K562 (cell line): ENCODE results near the gene C2orf92. TPM values are rescaled to one million over a fixed set of nuclear protein-coding genes. Genes with fewer than 3 reads are reported as not detected.
A peak's percentile ranks its signal among the peaks of the same experiment; 100 is the strongest.

Experiments used
- ATAC-seq: fragments of 200-7000 bp; cut with Tn5 transposase; 3 replicates; pipeline ENCODE4 v1.9.1; 2020; ENCODE audit warnings: moderate library complexity
- BruUV-seq: library from RNA; stranded (reverse); fragments of 400-500 nt; replicated peaks from 2 replicates; lab custom pipeline; 2021; lab: Mats Ljungman, UMichigan
- CTCF ChIA-PET: fragments of 300-600 bp; formaldehyde crosslinking; extraction: SDS; loops from one replicate; lab custom pipeline; 2021; ENCODE audit warnings: low intra/inter-chr PET ratio; lab: Yijun Ruan, JAX
- POLR2A ChIA-PET: fragments of 300-600, 350-650 bp; sonication (Branson Sonifier 250); formaldehyde crosslinking; extraction: SDS; loops from one replicate; lab custom pipeline; 2021; ENCODE audit warnings: antibody characterized with exemption, inconsistent platforms; lab: Yijun Ruan, JAX
- DNase-seq, 4 experiments: peaks; one replicate each; pipeline versions ENCODE4 v3.0.0 to v3.0.0-alpha.2; 2011 to 2018; ENCODE audit warnings: low spot score in 3 of 4, mixed read lengths in 3 of 4; ENCODE audit errors: extremely low read depth in 1 of 4
- FAIRE-seq: peaks from 2 replicates; lab custom pipeline; 2011; peaks lifted over from hg19 to GRCh38; lab: Jason Lieb, UNC
- H2AFZ ChIP-seq: 2 replicates; pipeline ENCODE4 v1.6.0; 2011; ENCODE audit warnings: low read depth, low read length, control low read depth, inconsistent platforms
- H3K27ac ChIP-seq: fragments of 200-600 bp; 3 replicates; pipeline ENCODE4 v1.8.0; 2011; ENCODE audit warnings: low read depth, mild to moderate bottlenecking, control low read depth, inconsistent platforms, low read length, moderate library complexity, mixed read lengths; ENCODE audit errors: extremely low read depth
- H3K27me3 ChIP-seq, 2 experiments: fragments of 300-600 bp in 1 of 2; 2 replicates in 1 of 2; 3 replicates in 1 of 2; pipeline versions ENCODE4 v1.6.0 to v1.8.0; 2011; ENCODE audit warnings: inconsistent platforms in 2 of 2, low read length in 2 of 2, mild to moderate bottlenecking in 1 of 2, mixed read lengths in 1 of 2, moderate library complexity in 1 of 2; ENCODE audit not compliant: control insufficient read depth in 2 of 2, insufficient read depth in 2 of 2
- H3K36me3 ChIP-seq: fragments of 300-600 bp; 3 replicates; pipeline ENCODE4 v1.8.0; 2011; ENCODE audit warnings: mild to moderate bottlenecking, low read length, inconsistent platforms; ENCODE audit not compliant: control insufficient read depth, insufficient read depth
- H3K4me1 ChIP-seq, 2 experiments: fragments of 200-600 bp in 1 of 2; replicated peaks in 1 of 2; 2 replicates in 1 of 2; 3 replicates in 1 of 2; pipeline versions ENCODE4 v1.5.1 to v1.8.0; 2011; ENCODE audit warnings: inconsistent platforms in 2 of 2, low read length in 2 of 2, mild to moderate bottlenecking in 1 of 2, mixed read lengths in 1 of 2, moderate library complexity in 1 of 2; ENCODE audit not compliant: control insufficient read depth in 2 of 2, insufficient read depth in 2 of 2
- H3K4me2 ChIP-seq: 2 replicates; pipeline ENCODE4 v1.6.1; 2011; ENCODE audit warnings: low read length, control low read depth, inconsistent platforms, mixed read lengths; ENCODE audit not compliant: insufficient read depth
- H3K4me3 ChIP-seq: fragments of 200-600 bp; sonication (generic), shearing (Covaris generic); 2 replicates; pipeline ENCODE4 v1.5.1; 2016; ENCODE audit warnings: control low read depth, inconsistent platforms
- H3K79me2 ChIP-seq: fragments of 200-600 bp; 3 replicates; pipeline ENCODE4 v1.8.0; 2011; ENCODE audit warnings: low read length, inconsistent platforms; ENCODE audit not compliant: control insufficient read depth, insufficient read depth
- H3K9ac ChIP-seq, 2 experiments: 2 replicates each; pipeline versions ENCODE4 v1.6.0 to v1.6.1; 2011; ENCODE audit warnings: low read depth in 2 of 2, low read length in 2 of 2, control low read depth in 1 of 2, inconsistent platforms in 1 of 2, mild to moderate bottlenecking in 1 of 2, mixed read lengths in 1 of 2; ENCODE audit not compliant: insufficient read depth in 1 of 2
- H3K9me1 ChIP-seq: one replicate; pipeline ENCODE4 v1.6.0; 2011; ENCODE audit warnings: inconsistent platforms, mild to moderate bottlenecking, low read length, moderate library complexity; ENCODE audit not compliant: control insufficient read depth, insufficient read depth
- H3K9me3 ChIP-seq: replicated peaks from 2 replicates; pipeline ENCODE4 v1.5.1; 2011; ENCODE audit warnings: low read depth, low read length, inconsistent platforms; ENCODE audit not compliant: control insufficient read depth, insufficient read depth
- H4K20me1 ChIP-seq: replicated peaks from 2 replicates; pipeline ENCODE4 v1.6.1; 2011; ENCODE audit warnings: low read length, inconsistent platforms, mixed read lengths; ENCODE audit not compliant: control insufficient read depth, insufficient read depth
- DDX20 ChIP-seq: fragments of 450-650 bp; IDR thresholded peaks from 2 replicates; pipeline ENCODE4 v1.6.1; 2016; ENCODE audit warnings: missing genetic modification characterization, low read depth, mild to moderate bottlenecking, missing compliant biosample characterization, moderate library complexity
- ESRRA ChIP-seq: fragments of 450-650 bp; IDR thresholded peaks from 2 replicates; pipeline ENCODE4 v1.6.1; 2014; ENCODE audit warnings: low read depth, mild to moderate bottlenecking, moderate library complexity, borderline replicate concordance
- ETS2 ChIP-seq: IDR thresholded peaks from 2 replicates; pipeline ENCODE4 v1.6.1; 2016; ENCODE audit warnings: borderline replicate concordance, missing genetic modification characterization, mild to moderate bottlenecking, moderate library complexity, missing compliant biosample characterization; ENCODE audit not compliant: poor library complexity, severe bottlenecking
- FOXA3 ChIP-seq, 2 experiments: fragments of 450-650 bp in 1 of 2; sonication (generic) in 1 of 2; formaldehyde crosslinking; IDR thresholded peaks in 1 of 2; conservative IDR thresholded peaks in 1 of 2; 2 replicates each; pipeline versions ENCODE4 v1.4.0 to v1.8.0; 2020 to 2022; ENCODE audit warnings: mild to moderate bottlenecking in 2 of 2, missing genetic modification reagents in 1 of 2
- HCFC1 ChIP-seq: IDR thresholded peaks from 2 replicates; pipeline ENCODE4 v1.6.1; 2012; ENCODE audit warnings: low read depth, low read length, improper control_type of control experiment
- KLF6 ChIP-seq: fragments of 250-450 bp; sonication (Bioruptor Pico); IDR thresholded peaks from 2 replicates; pipeline ENCODE4 v1.4.0; 2020; ENCODE audit warnings: mild to moderate bottlenecking, moderate library complexity, borderline replicate concordance
- MXI1 ChIP-seq: IDR thresholded peaks from 2 replicates; pipeline ENCODE4 v1.6.1; 2011; ENCODE audit warnings: low read depth, mild to moderate bottlenecking, improper control_type of control experiment, low read length
- PREB ChIP-seq: sonication (generic); formaldehyde crosslinking; IDR thresholded peaks from 2 replicates; pipeline ENCODE4 v1.8.1; 2023; ENCODE audit warnings: mild to moderate bottlenecking, missing genetic modification reagents
- TEAD4 ChIP-seq, 2 experiments: sonication (generic) in 1 of 2; formaldehyde crosslinking in 1 of 2; IDR thresholded peaks; 2 replicates each; pipeline versions ENCODE4 v1.6.1 to v1.8.0; 2012 to 2022; ENCODE audit warnings: borderline replicate concordance in 1 of 2, inconsistent platforms in 1 of 2, low read length in 1 of 2, mild to moderate bottlenecking in 1 of 2, missing genetic modification reagents in 1 of 2
- ZFX ChIP-seq: sonication (generic); formaldehyde crosslinking; IDR thresholded peaks from 2 replicates; pipeline ENCODE4 v1.8.0; 2022; ENCODE audit warnings: mild to moderate bottlenecking, missing genetic modification reagents, moderate library complexity
- ZNF24 ChIP-seq: fragments of 450-650 bp; IDR thresholded peaks from 2 replicates; pipeline ENCODE4 v1.6.1; 2016
- ZNF589 ChIP-seq: fragments of 200-800 bp; sonication (Bioruptor generic); IDR thresholded peaks from 2 replicates; pipeline ENCODE4 v1.6.1; 2016; ENCODE audit warnings: low read depth, missing genetic modification characterization, missing compliant biosample characterization
- ZSCAN32 ChIP-seq: fragments of 450-650 bp; formaldehyde crosslinking; IDR thresholded peaks from 2 replicates; pipeline ENCODE4 v1.4.0; 2020; ENCODE audit warnings: mild to moderate bottlenecking, moderate library complexity
- WGBS: fragments of 100-300 bp; shearing (Covaris generic); methylation state at CpG from one replicate; pipeline ENCODE4 v1.1.6; 2016; ENCODE audit warnings: low coverage, mixed read lengths; ENCODE audit not compliant: insufficient coverage; ENCODE audit errors: missing lambda C conversion rate; 5-methylcytosine and 5-hydroxymethylcytosine counted together
- in situ Hi-C: fragments of 300-500 bp; cut with MboI; formaldehyde crosslinking; loops from 4 replicates; pipeline ENCODE4 v1.15.0; 2018; ENCODE audit warnings: inconsistent platforms, mixed read lengths
- intact Hi-C: fragments of 100-400 bp; cut with micrococcal nuclease; formaldehyde crosslinking; loops from 2 replicates; pipeline ENCODE4 v1.14.2; 2022
- polyA plus RNA-seq, 8 experiments: library from polyadenylated mRNA; depleted of rRNA in 4 of 8; stranded (reverse) in 5 of 8; unstranded in 3 of 8; fragments of >200 nt; fragmentation: Nextera tagmentation in 2 of 8; fragmentation: Illumina TruSeq in 1 of 8; extraction: Ambion mirVana in 2 of 8; extraction: Trizol in 1 of 8; gene quantifications; 2 replicates each; pipeline versions ENCODE4 v1.2.1 to v1.2.3, GENCODE V29; 2011 to 2014; ENCODE audit warnings: inconsistent platforms in 1 of 8, missing spikeins in 1 of 8
- total RNA-seq, 7 experiments: library from RNA; depleted of rRNA in 6 of 7; stranded (reverse); fragments of >200 nt in 6 of 7; fragmentation: Illumina TruSeq in 2 of 7; extraction: Trizol in 2 of 7; gene quantifications; 2 replicates each; pipeline versions ENCODE4 v1.2.1 to v1.2.3, GENCODE V29; 2011 to 2021; ENCODE audit warnings: low replicate concordance in 1 of 7
- TF ChIP-seq, protein P1 (sequence below): fragments of 450-650 bp; formaldehyde crosslinking; IDR thresholded peaks from 2 replicates; pipeline ENCODE4 v1.4.0; 2020; ENCODE audit warnings: mild to moderate bottlenecking, mixed read lengths
- TF ChIP-seq, protein P2 (sequence below): fragments of 450-650 bp; formaldehyde crosslinking; IDR thresholded peaks from 2 replicates; pipeline ENCODE4 v1.4.0; 2020; ENCODE audit warnings: mild to moderate bottlenecking, moderate library complexity

The C2orf92 gene
- total and polyA plus RNA-seq, 9 of the 15 experiments (the other 6 are each of a cell fraction or from before 2014, with no cell fraction given), result 0.65 to 6.8 (median 3.6) TPM

DNA sequence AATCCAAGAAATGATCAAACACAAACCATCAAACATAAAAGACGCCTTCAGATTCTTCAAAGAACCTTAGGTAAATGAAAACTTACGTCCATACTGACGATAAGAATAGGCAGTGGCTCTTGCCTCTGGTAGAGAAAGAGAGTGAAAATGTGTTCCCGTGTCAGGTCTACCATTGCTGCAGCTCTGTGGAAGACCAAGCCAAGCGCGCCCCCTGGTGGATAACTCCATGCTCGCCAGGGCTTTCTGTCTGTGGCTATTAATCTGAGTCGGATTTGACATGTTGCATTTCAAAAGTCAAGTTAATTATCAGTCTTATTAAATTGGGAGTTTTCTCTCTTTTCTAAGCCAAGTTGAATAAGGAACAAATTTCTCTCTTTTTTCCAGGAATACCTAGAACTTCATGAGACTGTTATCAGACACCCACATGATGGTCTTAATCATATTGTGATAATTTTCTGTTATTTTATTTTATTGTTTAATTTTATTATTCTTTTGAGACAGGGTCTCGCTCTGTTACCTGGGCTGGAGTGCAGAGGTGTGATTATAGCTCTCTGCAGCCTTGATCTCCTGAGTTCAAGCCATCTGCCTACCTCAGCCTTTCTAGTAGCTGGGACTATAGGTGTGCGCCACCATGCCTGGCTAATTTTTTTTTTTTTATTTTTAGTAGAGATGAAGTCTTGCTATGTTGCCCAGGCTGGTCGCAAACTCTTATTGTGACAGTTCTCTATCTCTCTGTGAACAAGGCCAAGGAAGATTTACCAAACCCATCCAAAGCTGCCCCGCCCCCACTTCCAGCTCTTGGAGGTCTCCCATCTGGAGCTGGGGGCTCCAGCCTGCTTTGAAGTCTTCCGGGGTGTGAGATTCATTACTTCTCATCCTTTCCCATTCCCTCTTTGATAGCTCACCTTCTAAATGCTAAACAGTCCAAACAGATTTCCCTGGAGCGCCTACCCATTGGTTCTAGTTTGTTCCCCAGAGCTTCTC is 28.0 kb downstream of the C2orf92 start:
- intact Hi-C loops, result loop anchor here (1.0 kb wide), 2 partner anchors 33 to 107 kb away; partner anchors contain the start of gene ACTR1B
- FAIRE-seq, result peak; percentile 93
- TF ChIP-seq ZSCAN32 (CRISPR knock-in tag), result no peak
- peak; percentile 49; the same call in 1 of the 2 replicates for TF ChIP-seq ZNF24
- TF ChIP-seq FOXA3 (CRISPR knock-in tag; conservative IDR thresholded peaks at IDR 0.05 in 1 of 2, IDR thresholded peaks at IDR 0.05 in 1 of 2), result no peak
- peak; percentile 41; the same call in 1 of the 2 replicates for TF ChIP-seq KLF6 (CRISPR knock-in tag)
- no peak for TF ChIP-seq MXI1
- TF ChIP-seq ESRRA, result no peak
- TF ChIP-seq PREB, result no peak
- TF ChIP-seq, protein P1, sequence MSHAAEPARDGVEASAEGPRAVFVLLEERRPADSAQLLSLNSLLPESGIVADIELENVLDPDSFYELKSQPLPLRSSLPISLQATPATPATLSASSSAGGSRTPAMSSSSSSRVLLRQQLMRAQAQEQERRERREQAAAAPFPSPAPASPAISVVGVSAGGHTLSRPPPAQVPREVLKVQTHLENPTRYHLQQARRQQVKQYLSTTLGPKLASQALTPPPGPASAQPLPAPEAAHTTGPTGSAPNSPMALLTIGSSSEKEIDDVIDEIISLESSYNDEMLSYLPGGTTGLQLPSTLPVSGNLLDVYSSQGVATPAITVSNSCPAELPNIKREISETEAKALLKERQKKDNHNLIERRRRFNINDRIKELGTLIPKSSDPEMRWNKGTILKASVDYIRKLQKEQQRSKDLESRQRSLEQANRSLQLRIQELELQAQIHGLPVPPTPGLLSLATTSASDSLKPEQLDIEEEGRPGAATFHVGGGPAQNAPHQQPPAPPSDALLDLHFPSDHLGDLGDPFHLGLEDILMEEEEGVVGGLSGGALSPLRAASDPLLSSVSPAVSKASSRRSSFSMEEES (CRISPR knock-in tag), result no peak
- peak; percentile 25; the same call in 1 of the 2 replicates for TF ChIP-seq TEAD4 (IDR thresholded peaks at IDR 0.05; ENCODE audit: low read length)
- no peak for TF ChIP-seq TEAD4 (CRISPR knock-in tag; IDR thresholded peaks at IDR 0.05; ENCODE audit: borderline replicate concordance)
- TF ChIP-seq DDX20 (tag), result no peak
- no peak for TF ChIP-seq ETS2
- TF ChIP-seq ZFX (CRISPR knock-in tag), result no peak
- no peak for TF ChIP-seq ZNF589
- no peak for TF ChIP-seq HCFC1
- TF ChIP-seq, protein P2, sequence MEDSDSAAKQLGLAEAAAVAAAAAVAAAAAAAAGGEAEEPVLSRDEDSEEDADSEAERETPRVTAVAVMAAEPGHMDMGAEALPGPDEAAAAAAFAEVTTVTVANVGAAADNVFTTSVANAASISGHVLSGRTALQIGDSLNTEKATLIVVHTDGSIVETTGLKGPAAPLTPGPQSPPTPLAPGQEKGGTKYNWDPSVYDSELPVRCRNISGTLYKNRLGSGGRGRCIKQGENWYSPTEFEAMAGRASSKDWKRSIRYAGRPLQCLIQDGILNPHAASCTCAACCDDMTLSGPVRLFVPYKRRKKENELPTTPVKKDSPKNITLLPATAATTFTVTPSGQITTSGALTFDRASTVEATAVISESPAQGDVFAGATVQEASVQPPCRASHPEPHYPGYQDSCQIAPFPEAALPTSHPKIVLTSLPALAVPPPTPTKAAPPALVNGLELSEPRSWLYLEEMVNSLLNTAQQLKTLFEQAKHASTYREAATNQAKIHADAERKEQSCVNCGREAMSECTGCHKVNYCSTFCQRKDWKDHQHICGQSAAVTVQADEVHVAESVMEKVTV (CRISPR knock-in tag), result peak; percentile 99

More for the DNA sequence above, 28.0 kb downstream of the C2orf92 start:
- in situ Hi-C loops, result no loop called here
- peak overlapping the region; percentile 70 for H2AFZ ChIP-seq
- H3K36me3 ChIP-seq, result no peaks in the 10 kb centered on the region
- no peak overlapping the region; a peak in 1 of 4 replicates for H3K9ac ChIP-seq
- no peak overlapping the region for H3K4me2 ChIP-seq
- DNase-seq (peak; percentile 77 to 92 (median 81)), ATAC-seq (peak; percentile 93)
- H3K4me1 ChIP-seq, result peaks cover 0 to 6% of the 10 kb centered on the region in 2 experiments; a peak in 2 of 5 replicates
- ChIA-PET CTCF (interaction anchor here (0.6 to 7.4 kb wide), 6 partner anchors 34 to 1793 kb away, joined by 3 to 198 read pairs (median 4); partner anchors contain the start of genes ACTR1B and ANKRD36B), POLR2A (interaction anchor here (0.7 to 4.4 kb wide), 3 partner anchors 33 to 1185 kb away, joined by 5 to 17 read pairs (median 8); partner anchors contain the start of gene ACTR1B)
- H3K79me2 ChIP-seq, result no peaks in the 10 kb centered on the region
- no peaks in the 10 kb centered on the region for H3K9me1 ChIP-seq
- H3K9me3 ChIP-seq, result no peaks in the 10 kb centered on the region
- no peak overlapping the region for H3K4me3 ChIP-seq
- no peaks in the 10 kb centered on the region for H4K20me1 ChIP-seq
- 18% methylated on average over 14 of the region's 14 CpGs for WGBS
- no peak overlapping the region for H3K27ac ChIP-seq
- H3K27me3 ChIP-seq, result no peaks in the 10 kb centered on the region
- BruUV-seq, result no TSS peak
